GM18508 (cell line): ENCODE data around the gene TMEM132A.

Source experiments
- ATAC-seq: cut with Tn5 transposase; IDR thresholded peaks from one replicate; pipeline ENCODE4 v1.9.1; 2021; ENCODE audit warnings: moderate number of reproducible peaks; ENCODE audit not compliant: insufficient read depth, unreplicated experiment

Gene TMEM132A

DNA sequence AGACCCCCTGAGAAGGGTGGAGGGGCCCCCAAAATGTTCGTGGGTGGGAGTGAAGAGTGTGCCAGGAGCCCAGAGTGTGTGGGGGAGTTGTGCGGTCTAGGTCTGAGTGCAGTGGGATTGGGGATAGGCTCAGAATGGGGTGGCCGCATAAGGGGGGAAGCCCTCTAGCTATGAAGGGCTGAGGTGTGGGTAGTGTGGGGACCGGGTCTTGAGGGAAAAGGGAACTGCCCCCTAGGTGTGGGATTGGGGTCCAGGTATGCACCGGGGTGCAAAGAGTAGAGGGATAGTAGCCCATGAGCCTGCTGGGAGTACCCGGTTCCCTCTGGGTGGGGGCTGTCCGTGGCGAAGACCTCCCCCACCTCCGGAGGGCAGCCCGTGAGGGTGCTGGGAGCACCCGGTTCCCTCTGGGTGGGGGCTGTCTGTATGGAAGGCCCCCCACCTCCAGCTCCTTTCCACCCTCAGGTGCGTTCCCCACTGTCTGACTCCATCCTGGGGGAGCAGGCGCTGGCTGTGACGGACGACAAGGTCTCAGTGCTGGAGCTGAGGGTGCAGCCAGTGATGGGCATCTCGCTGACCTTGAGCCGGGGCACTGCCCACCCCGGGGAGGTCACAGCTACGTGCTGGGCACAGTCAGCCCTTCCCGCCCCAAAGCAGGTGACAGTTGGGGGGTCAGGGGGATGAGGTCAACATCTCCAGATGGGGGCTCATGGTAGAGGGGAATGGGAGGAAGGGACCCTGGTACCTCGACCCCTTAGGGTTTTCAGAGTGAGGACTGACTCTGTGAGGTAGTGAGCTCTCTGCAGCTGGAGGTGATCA is 10.7 kb downstream of the TMEM132A start:
- ATAC-seq = no peak

DNA sequence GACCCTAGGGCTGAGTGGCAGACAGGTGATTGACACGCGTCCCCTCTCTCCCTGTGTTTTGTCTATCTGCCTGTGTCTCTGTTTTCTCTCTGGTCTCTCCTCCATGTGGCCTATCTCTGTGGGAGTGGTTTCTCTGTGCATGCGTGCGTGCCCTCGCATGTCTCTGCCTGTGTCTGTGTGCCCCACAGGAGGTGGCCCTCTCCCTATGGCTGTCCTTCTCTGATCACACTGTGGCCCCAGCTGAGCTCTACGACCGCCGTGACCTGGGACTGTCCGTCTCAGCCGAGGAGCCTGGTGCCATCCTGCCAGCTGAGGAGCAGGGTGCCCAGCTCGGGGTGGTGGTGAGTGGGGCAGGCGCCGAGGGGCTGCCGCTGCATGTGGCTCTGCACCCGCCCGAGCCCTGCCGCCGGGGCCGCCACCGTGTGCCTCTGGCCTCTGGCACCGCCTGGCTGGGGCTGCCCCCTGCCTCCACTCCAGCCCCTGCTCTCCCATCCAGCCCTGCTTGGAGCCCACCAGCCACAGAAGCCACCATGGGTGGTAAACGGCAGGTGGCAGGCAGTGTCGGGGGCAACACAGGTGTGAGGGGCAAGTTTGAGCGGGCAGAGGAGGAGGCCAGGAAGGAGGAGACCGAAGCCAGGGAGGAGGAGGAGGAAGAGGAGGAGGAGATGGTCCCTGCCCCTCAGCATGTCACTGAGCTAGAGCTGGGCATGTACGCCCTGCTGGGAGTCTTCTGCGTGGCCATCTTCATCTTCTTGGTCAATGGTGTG is 11.6 kb downstream of the TMEM132A start:
- no peak for ATAC-seq

DNA sequence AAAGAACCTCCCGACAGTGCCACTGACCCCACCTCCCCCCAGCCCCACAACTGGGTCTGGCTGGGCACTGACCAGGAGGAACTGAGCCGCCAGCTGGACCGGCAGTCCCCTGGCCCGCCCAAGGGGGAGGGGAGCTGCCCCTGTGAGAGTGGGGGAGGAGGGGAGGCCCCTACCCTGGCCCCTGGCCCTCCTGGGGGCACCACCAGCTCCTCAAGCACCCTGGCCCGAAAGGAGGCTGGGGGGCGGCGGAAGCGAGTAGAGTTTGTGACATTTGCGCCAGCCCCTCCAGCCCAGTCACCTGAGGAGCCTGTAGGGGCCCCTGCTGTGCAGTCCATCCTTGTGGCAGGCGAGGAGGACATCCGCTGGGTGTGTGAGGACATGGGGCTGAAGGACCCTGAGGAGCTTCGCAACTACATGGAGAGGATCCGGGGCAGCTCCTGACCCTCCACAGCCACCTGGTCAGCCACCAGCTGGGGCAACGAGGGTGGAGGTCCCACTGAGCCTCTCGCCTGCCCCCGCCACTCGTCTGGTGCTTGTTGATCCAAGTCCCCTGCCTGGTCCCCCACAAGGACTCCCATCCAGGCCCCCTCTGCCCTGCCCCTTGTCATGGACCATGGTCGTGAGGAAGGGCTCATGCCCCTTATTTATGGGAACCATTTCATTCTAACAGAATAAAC is 12.3 kb downstream of the TMEM132A start:
- ATAC-seq = no peak

DNA sequence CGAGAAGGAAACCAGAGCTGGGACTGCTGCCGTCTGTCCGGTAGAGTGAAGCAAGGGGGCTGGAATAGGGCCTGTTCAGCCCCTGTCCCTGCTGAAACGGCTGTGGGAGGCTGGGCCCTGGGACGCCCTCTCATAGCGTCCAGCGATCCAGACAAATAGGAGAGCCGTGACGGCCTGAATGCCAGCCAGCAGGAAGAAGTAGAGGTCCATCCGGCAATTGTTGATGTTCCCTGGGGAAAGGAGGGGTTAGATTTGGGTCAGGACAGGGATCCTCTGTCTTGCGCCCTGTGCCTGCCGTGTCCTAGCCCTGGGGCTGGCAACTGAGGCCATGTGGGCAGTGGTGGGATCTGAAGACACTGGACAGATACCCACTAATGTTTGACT is 12.9 kb downstream of the TMEM132A start:
- no peak for ATAC-seq

DNA sequence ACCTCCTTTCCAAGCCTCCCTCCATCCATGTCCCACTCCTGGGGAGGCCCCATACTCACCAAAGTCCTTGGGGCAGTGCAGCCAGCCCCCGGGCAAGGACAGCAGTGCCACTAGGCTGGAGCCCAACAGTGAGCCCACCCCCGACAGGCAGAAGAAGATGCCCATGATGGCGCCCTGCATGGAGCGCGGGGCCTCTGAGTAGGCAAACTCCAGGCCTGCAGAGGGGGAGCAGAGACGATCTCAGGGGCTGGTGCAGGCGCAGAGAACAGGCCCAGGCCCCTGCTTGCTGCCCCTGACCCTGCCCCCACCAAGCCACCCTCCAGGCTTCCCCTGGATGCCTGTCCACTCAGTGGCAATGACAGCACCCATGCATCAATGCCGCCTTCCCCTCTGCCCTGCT is 13.6 kb downstream of the TMEM132A start:
- no peak for ATAC-seq

GRCh38 chr11:60938500-60938899 is 14.2 kb downstream of the TMEM132A start:
- ATAC-seq = no peak

- no peak for ATAC-seq
Observed at GRCh38 chr11:60939301-60939700, 15.0 kb downstream of the TMEM132A start.

DNA sequence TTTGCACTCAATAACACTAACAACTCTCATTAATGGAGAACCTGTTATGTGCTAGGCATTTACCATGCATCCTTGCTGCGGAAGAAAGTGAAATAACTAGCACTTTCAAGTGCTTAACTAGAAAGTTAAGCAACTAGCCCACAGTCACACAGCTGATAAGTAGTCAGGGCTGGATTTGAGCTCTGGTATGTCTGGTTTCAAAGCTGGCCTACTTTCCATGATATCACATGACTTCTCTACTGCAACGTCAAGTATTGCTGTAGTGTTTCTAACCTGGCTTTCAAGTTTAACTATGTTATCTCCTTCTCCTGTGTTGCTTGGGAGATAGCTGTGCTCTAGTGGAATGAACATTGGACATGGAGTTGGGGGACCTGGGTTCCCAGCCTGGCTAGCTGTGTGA is 15.6 kb downstream of the TMEM132A start:
- no peak for ATAC-seq

GRCh38 chr11:60941371-60942119 is 17.3 kb downstream of the TMEM132A start:
- no peak for ATAC-seq

GRCh38 chr11:60942219-60942618 is 18.0 kb downstream of the TMEM132A start:
- no peak for ATAC-seq

GRCh38 chr11:60942970-60943565 is 18.8 kb downstream of the TMEM132A start:
- ATAC-seq = no peak

- ATAC-seq = no peak
Observed at GRCh38 chr11:60944490-60945294, 20.4 kb downstream of the TMEM132A start.

GRCh38 chr11:60945295-60945667 is 21.0 kb downstream of the TMEM132A start:
- ATAC-seq = no peak

DNA sequence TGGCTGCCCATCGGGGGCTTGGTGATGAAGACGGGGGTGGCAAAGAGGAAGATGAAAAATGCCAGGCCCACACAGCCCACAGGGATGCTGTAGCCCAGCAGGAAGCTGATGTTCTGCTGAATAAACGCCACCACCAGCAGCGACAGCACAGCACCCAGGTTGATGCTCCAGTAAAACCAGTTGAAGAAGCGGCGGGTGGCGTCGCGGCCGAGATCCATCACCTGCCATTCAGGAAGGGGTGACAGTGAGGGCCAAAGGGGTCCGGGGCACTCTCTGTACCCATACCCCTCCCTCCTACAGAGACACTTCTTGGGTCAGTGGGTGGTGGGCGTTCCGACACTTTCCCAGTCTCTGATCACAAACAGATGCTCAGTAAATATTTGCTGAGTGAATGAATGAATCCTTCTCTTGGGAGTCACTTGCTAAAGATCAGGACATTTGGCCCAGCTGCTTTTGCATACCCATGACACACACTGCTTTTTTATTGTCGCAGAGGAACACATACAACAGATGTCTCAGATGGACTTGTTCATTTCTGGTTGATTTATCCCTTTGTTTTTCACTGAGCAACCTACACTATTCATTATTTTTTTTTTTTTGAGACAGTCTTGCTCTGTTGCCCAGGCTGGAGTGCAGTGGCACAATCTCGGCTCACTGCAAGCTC is 22.5 kb downstream of the TMEM132A start:
- no peak for ATAC-seq

GRCh38 chr11:60947700-60948099 is 23.4 kb downstream of the TMEM132A start:
- no peak for ATAC-seq

- ATAC-seq = no peak
Observed at GRCh38 chr11:60948250-60948649, 24.0 kb downstream of the TMEM132A start.

GRCh38 chr11:60950024-60950423 is 25.8 kb downstream of the TMEM132A start:
- ATAC-seq = no peak

DNA sequence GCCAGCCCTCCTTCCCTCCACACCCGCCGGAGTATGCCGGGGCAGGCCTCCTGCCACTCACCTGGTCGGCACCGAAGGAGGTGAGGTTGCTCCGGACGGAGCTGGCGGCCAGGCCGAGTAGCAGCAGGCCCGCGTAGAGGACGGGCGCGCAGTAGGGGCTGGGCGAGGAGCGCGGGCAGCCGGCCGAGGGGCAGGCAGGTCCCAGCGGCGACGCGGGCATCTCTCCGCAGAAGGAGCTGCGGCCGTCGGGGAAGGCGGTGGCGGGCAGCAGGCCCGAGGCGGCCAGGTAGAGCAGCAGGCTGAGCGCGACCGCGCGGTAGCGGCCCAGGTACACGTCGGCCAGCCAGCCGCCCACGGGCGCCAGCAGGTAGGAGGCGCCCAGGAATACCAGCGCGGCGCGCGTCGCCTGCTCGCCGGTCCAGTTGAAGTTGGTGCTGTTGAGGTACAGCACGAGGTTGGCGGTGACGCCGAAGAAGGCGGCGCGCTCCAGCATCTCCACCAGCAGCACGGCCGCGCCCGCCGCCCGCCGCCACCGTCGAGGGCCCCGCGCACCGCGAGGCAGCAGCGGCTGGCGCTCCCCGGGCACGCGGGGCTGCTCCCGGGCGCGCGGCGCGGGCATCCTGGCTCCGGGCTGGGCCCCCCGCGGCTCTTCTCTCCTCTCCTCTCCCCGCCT is 26.8 kb downstream of the TMEM132A start:
- no peak for ATAC-seq
